Measurements from ENCODE around the gene TRIM9.

DNA sequence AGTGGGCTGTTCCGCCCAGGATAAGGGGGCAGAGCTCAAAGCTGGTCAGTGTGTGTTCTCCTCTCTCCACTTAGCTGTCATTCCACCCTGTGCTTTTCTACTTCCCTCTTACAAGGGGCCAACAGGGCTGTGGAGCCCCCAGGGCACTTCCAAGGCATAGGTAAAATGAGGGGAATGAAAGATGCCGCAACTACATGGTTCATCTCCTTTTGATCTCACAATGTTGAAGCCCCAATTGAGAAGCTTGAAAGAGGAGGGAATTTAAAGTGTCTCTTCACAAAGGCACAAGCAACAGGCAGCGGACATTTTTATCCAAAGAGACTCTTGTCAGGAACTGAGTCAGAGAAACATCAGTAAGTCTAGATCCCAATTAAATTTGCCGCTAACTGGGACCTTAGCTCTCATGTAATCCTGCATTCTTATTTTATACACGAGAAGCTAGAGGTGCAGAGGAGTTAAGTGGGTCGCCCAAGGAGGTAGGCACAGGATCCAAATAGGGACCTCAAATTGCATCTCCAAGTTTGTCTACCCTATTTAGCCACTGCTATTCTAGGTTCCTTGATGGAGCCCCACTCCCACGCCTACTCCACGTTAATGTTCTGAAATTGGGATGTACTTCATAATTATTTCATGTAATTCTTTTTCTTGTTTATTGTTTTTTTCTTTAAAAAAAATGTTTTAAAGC, 20.1 kb downstream of the TRIM9 start:
- TF ChIP-seq, protein P1, sequence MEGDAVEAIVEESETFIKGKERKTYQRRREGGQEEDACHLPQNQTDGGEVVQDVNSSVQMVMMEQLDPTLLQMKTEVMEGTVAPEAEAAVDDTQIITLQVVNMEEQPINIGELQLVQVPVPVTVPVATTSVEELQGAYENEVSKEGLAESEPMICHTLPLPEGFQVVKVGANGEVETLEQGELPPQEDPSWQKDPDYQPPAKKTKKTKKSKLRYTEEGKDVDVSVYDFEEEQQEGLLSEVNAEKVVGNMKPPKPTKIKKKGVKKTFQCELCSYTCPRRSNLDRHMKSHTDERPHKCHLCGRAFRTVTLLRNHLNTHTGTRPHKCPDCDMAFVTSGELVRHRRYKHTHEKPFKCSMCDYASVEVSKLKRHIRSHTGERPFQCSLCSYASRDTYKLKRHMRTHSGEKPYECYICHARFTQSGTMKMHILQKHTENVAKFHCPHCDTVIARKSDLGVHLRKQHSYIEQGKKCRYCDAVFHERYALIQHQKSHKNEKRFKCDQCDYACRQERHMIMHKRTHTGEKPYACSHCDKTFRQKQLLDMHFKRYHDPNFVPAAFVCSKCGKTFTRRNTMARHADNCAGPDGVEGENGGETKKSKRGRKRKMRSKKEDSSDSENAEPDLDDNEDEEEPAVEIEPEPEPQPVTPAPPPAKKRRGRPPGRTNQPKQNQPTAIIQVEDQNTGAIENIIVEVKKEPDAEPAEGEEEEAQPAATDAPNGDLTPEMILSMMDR (IDR thresholded peaks at IDR 0.05): no peak
- TF ChIP-seq POLR2A (IDR thresholded peaks at IDR 0.05): no peak
- TF ChIP-seq POLR2AphosphoS5 (IDR thresholded peaks at IDR 0.05): no peak
